A549 (cell line): ENCODE results near the gene CDKN3.
"Not testable (repeated sequence)": the region's sequence is repeated elsewhere in the genome, so short reads cannot be mapped to it uniquely, and the experiment has no call there.

Experiments used
- CTCF ChIP-seq: fragments of >200 bp; sonication (Bioruptor Twin); formaldehyde crosslinking; IDR thresholded peaks from 3 replicates; pipeline ENCODE4 v1.5.1; 2016
- EHMT2 ChIP-seq: fragments of 200-600 bp; sonication (generic); IDR thresholded peaks from 2 replicates; pipeline ENCODE4 v1.6.1; 2016; ENCODE audit warnings: antibody characterized with exemption, low read depth, mild to moderate bottlenecking, moderate library complexity
- ESRRA ChIP-seq: fragments of 150-350 bp; IDR thresholded peaks from 2 replicates; pipeline ENCODE4 v1.6.1; 2014; ENCODE audit warnings: mild to moderate bottlenecking, low read length, borderline replicate concordance
- JUN ChIP-seq, 2 experiments: fragments of >200 bp; sonication (Bioruptor Twin); formaldehyde crosslinking; IDR thresholded peaks; 2 replicates in 1 of 2; 3 replicates in 1 of 2; pipeline ENCODE4 v1.6.1; 2016 to 2017
- KDM5A ChIP-seq: fragments of 200-600 bp; sonication (generic); IDR thresholded peaks from 2 replicates; pipeline ENCODE4 v1.6.1; 2016; ENCODE audit warnings: antibody characterized with exemption, mild to moderate bottlenecking
- PBX3 ChIP-seq: IDR thresholded peaks from 2 replicates; pipeline ENCODE4 v1.6.1; 2012
- POLR2A ChIP-seq: IDR thresholded peaks from 2 replicates; pipeline ENCODE4 v1.6.1; 2012; ENCODE audit warnings: mild to moderate bottlenecking, low read length
- REST ChIP-seq: fragments of 200-600 bp; sonication (generic); IDR thresholded peaks from 2 replicates; pipeline ENCODE4 v1.6.1; 2016; ENCODE audit warnings: antibody characterized with exemption, mild to moderate bottlenecking, moderate library complexity
- RFX5 ChIP-seq: fragments of 450-650 bp; IDR thresholded peaks from 2 replicates; pipeline ENCODE4 v1.7.1; 2014; ENCODE audit warnings: antibody characterized with exemption, mild to moderate bottlenecking, moderate library complexity
- USF2 ChIP-seq: fragments of 450-650 bp; IDR thresholded peaks from 2 replicates; pipeline ENCODE4 v1.6.1; 2014; ENCODE audit warnings: antibody characterized with exemption
- ZC3H11A ChIP-seq: fragments of 450-650 bp; IDR thresholded peaks from 2 replicates; pipeline ENCODE4 v1.6.1; 2014; ENCODE audit warnings: antibody characterized with exemption, mild to moderate bottlenecking

- TF ChIP-seq EHMT2; ESRRA; CTCF; REST; JUN (IDR thresholded peaks at IDR 0.05); PBX3; RFX5; POLR2A; ZC3H11A; KDM5A; USF2: not testable (repeated sequence)
These were observed 41.1 kb downstream of the CDKN3 start for GRCh38 chr14:54437954-54438353.
